Pancreas (tissue), 10 donors: ENCODE measurements around the gene PAM. TPM values are rescaled to one million over a fixed set of nuclear protein-coding genes. Genes with fewer than 3 reads are reported as not detected.

Experiments used
- ATAC-seq, 4 donors: fragments of 200-7000 bp; cut with Tn5 transposase; one replicate each; pipeline versions ENCODE4 v1.8.0 to v1.9.1; 2020; ENCODE audit warnings: mild to moderate bottlenecking in 4 of 4, moderate library complexity in 4 of 4
- DNase-seq, 6 donors: peaks; one replicate each; pipeline ENCODE4 v3.0.0-alpha.2; 2020
- FAIRE-seq: peaks from 2 replicates; lab custom pipeline; 2012; peaks lifted over from hg19 to GRCh38; lab: Jason Lieb, UNC
- H3K27ac ChIP-seq, 4 donors: fragments of 200-600 bp; sonication (generic); 1 replicate in 3 of 4; 2 replicates in 1 of 4; pipeline versions ENCODE4 v1.5.0 to v1.8.0; 2020
- H3K27me3 ChIP-seq, 4 donors: fragments of 200-600 bp; one replicate each; pipeline ENCODE4 v1.8.0; 2021
- H3K36me3 ChIP-seq, 3 donors: fragments of 200-600 bp; sonication (generic) in 1 of 3; one replicate each; pipeline versions ENCODE4 v1.5.0 to v1.8.0; 2020 to 2021
- H3K4me1 ChIP-seq, 3 donors: fragments of 200-600 bp; one replicate each; pipeline ENCODE4 v1.8.0; 2021
- H3K4me3 ChIP-seq, 4 donors: fragments of 200-600 bp; sonication (generic) in 2 of 4; one replicate each; pipeline versions ENCODE4 v1.5.0 to v1.8.0; 2020 to 2021
- H3K9me3 ChIP-seq, 4 donors: fragments of 200-600 bp; one replicate each; pipeline ENCODE4 v1.8.0; 2021
- CTCF ChIP-seq, 4 donors: fragments of 200-600 bp; sonication (generic) in 3 of 4; IDR thresholded peaks; one replicate each; pipeline versions ENCODE4 v1.5.0 to v1.8.0; 2021; ENCODE audit warnings: antibody characterized with exemption in 4 of 4
- WGBS, 2 donors: extraction: QIAGEN DNeasy Blood & Tissue Kit; methylation state at CpG; one replicate each; pipeline ENCODE4 v1.1.7; 2013; 5-methylcytosine and 5-hydroxymethylcytosine counted together
- intact Hi-C, 3 donors: fragments of 100-400 bp; cut with DNase I; formaldehyde crosslinking; loops; one replicate each; pipeline versions ENCODE4 v1.11.1 to v1.14.2; 2022
- polyA plus RNA-seq, 2 donors: library from polyadenylated mRNA; stranded (reverse); fragments of 200-250 nt; gene quantifications; one replicate each; pipeline ENCODE4 v1.2.3, GENCODE V29; 2013
- total RNA-seq, 6 donors: library from RNA; stranded (reverse); fragmentation: NEBNext Ultra II Directional in 4 of 6; extraction: Animal tissue kit (Norgen Biotek cat#: 25700) in 4 of 6; gene quantifications; one replicate each; pipeline versions ENCODE4 v1.2.1 to v1.2.4, GENCODE V29; 2021 to 2023
- donor health status: healthy with polysubstance abuse.
- donor health status: DM: no; HTN: no; CAD: no; lungs with moderate emphysema.
- donor health status: DM: no; HTN: no; CAD: no.
- donor health status: control.
- donor health status: control.
- donor health status: Bipolar disorder and iron deficiency.
- donor health status: DM: yes; HTN: yes; CAD: no.
- donor health status: DM: no; HTN: no; CAD: no.
- donor health status: DM: no; HTN: no; CAD: no.
- donor health status: DM: yes; HTN: yes; CAD: no.

Gene PAM
- total and polyA plus RNA-seq, 8 donors: 47.0 to 242 (median 85.8) TPM

- WGBS, 2 donors: 69 to 70% methylated on average over 2 of the region's 2 CpGs
- no peak for ATAC-seq
- intact Hi-C loops: no loop called here
Observed at GRCh38 chr5:102946971-102947370, 191.9 kb downstream of the PAM start.

GRCh38 chr5:102955488-102955887 lies 200.4 kb downstream of the PAM start:
- Histone ChIP-seq H3K4me1 (peaks cover 0 to 13% (median 10%) of the 10 kb centered on the region in 3 donors), H3K36me3 (no peaks in the 10 kb centered on the region), H3K9me3 (no peaks in the 10 kb centered on the region), H3K27me3 (no peaks in the 10 kb centered on the region), H3K27ac (no peak overlapping the region), H3K4me3 (no peak overlapping the region)
- intact Hi-C loops: no loop called here
- ATAC-seq (no peak), FAIRE-seq (no peak), DNase-seq (no peak)
- WGBS, 2 donors: 0 to 62% methylated on average over 1 of the region's 1 CpG
- no peak for TF ChIP-seq CTCF (IDR thresholded peaks at IDR 0.05)

More at GRCh38 chr5:102946971-102947370, 191.9 kb downstream of the PAM start:
- no peaks in the 10 kb centered on the region for H3K9me3 ChIP-seq
- no peak for TF ChIP-seq CTCF (IDR thresholded peaks at IDR 0.05)
- H3K4me1 ChIP-seq: no peaks in the 10 kb centered on the region
- H3K27me3 ChIP-seq: no peaks in the 10 kb centered on the region
- H3K27ac ChIP-seq: no peak overlapping the region
- no peak for FAIRE-seq
- H3K36me3 ChIP-seq: no peaks in the 10 kb centered on the region
- H3K4me3 ChIP-seq: no peak overlapping the region
- no peak for DNase-seq

GRCh38 chr5:102956599-102956998 lies 201.5 kb downstream of the PAM start:
- Histone ChIP-seq H3K4me1 (peaks cover 0 to 13% (median 10%) of the 10 kb centered on the region in 3 donors), H3K27ac (no peak overlapping the region), H3K9me3 (peaks cover 0 to 2% (median 0%) of the 10 kb centered on the region in 4 donors), H3K4me3 (no peak overlapping the region), H3K36me3 (no peaks in the 10 kb centered on the region), H3K27me3 (no peaks in the 10 kb centered on the region)
- 95 to 98% methylated on average over 2 of the region's 2 CpGs for WGBS, 2 donors
- DNase-seq (no peak), ATAC-seq (no peak), FAIRE-seq (no peak)
- intact Hi-C loops: no loop called here
- TF ChIP-seq CTCF (IDR thresholded peaks at IDR 0.05): no peak

GRCh38 chr5:102957141-102957540 lies 202.0 kb downstream of the PAM start:
- ATAC-seq: no peak
- H3K9me3 ChIP-seq: peaks cover 0 to 2% (median 0%) of the 10 kb centered on the region in 4 donors
- H3K27ac ChIP-seq: no peak overlapping the region
- H3K36me3 ChIP-seq: no peaks in the 10 kb centered on the region
- H3K27me3 ChIP-seq: no peaks in the 10 kb centered on the region
- intact Hi-C loops: no loop called here
- H3K4me1 ChIP-seq: peaks cover 0 to 13% (median 10%) of the 10 kb centered on the region in 3 donors
- TF ChIP-seq CTCF (IDR thresholded peaks at IDR 0.05): no peak
- H3K4me3 ChIP-seq: no peak overlapping the region
- whole genome bisulfite sequencing, 2 donors: 95 to 98% methylated on average over 3 of the region's 3 CpGs
- no peak for FAIRE-seq
- DNase-seq: no peak

GRCh38 chr5:102958481-102959011 lies 203.4 kb downstream of the PAM start:
- no peaks in the 10 kb centered on the region for H3K27me3 ChIP-seq
- H3K36me3 ChIP-seq: no peaks in the 10 kb centered on the region
- H3K4me3 ChIP-seq: no peak overlapping the region
- ATAC-seq (peak; percentile 93 to 95 (median 94)), DNase-seq (no peak), FAIRE-seq (no peak)
- H3K4me1 ChIP-seq: peaks cover 0 to 13% (median 10%) of the 10 kb centered on the region in 3 donors
- peaks cover 0 to 2% (median 0%) of the 10 kb centered on the region in 4 donors for H3K9me3 ChIP-seq
- no peak for TF ChIP-seq CTCF (IDR thresholded peaks at IDR 0.05)
- H3K27ac ChIP-seq: peak overlapping the region in 2 of 4 donors; percentile 10 to 25
- WGBS, 2 donors: 11 to 14% methylated on average over 1 of the region's 1 CpG
- intact Hi-C loops: no loop called here
